ENCODE results near the gene RUNX2. TPM values are rescaled to one million over a fixed set of nuclear protein-coding genes. Genes with fewer than 3 reads are reported as not detected.

RUNX2 gene
- total RNA-seq, 1 experiment from 2014 or later = 7.0 TPM

DNA sequence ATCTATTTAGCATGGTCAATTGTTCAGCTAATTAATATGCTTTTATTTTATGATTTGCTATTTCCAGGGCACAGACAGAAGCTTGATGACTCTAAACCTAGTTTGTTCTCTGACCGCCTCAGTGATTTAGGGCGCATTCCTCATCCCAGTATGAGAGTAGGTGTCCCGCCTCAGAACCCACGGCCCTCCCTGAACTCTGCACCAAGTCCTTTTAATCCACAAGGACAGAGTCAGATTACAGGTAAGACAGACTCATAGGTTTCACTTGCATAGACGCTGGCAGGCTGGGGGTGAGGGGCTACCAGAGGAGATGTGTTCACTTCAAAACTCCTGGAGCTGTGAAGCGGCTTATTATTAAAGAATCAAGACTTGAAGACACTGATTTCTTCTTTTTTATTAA, 163.7 kb downstream of the RUNX2 start:
- Histone ChIP-seq H3K27me3 (ENCODE audit: control insufficient read depth, insufficient read depth, low read length) (no peaks in the 10 kb centered on the region), H3K36me3 (ENCODE audit: control insufficient read depth, insufficient read depth, low read length) (no peaks in the 10 kb centered on the region), H3K4me3 (ENCODE audit: low read depth in 2 of 2, low read length in 2 of 2) (no peak overlapping the region), H3K27ac (ENCODE audit: low read length) (no peak overlapping the region), H3K9me3 (ENCODE audit: control insufficient read depth, insufficient read depth, low read depth, low read length) (no peaks in the 10 kb centered on the region), H3K4me1 (ENCODE audit: control insufficient read depth, insufficient read depth, low read length) (no peaks in the 10 kb centered on the region)
- POLR2A ChIA-PET = no interaction called here
- TF ChIP-seq, protein P1, sequence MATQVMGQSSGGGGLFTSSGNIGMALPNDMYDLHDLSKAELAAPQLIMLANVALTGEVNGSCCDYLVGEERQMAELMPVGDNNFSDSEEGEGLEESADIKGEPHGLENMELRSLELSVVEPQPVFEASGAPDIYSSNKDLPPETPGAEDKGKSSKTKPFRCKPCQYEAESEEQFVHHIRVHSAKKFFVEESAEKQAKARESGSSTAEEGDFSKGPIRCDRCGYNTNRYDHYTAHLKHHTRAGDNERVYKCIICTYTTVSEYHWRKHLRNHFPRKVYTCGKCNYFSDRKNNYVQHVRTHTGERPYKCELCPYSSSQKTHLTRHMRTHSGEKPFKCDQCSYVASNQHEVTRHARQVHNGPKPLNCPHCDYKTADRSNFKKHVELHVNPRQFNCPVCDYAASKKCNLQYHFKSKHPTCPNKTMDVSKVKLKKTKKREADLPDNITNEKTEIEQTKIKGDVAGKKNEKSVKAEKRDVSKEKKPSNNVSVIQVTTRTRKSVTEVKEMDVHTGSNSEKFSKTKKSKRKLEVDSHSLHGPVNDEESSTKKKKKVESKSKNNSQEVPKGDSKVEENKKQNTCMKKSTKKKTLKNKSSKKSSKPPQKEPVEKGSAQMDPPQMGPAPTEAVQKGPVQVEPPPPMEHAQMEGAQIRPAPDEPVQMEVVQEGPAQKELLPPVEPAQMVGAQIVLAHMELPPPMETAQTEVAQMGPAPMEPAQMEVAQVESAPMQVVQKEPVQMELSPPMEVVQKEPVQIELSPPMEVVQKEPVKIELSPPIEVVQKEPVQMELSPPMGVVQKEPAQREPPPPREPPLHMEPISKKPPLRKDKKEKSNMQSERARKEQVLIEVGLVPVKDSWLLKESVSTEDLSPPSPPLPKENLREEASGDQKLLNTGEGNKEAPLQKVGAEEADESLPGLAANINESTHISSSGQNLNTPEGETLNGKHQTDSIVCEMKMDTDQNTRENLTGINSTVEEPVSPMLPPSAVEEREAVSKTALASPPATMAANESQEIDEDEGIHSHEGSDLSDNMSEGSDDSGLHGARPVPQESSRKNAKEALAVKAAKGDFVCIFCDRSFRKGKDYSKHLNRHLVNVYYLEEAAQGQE (IDR thresholded peaks at IDR 0.05; ENCODE audit: insufficient read depth in 1 of 2, low read depth in 2 of 2, low read length in 1 of 2) = no peak
- TF ChIP-seq TCF7L2 (IDR thresholded peaks at IDR 0.05; ENCODE audit: low read depth, low read length) (no peak), SIN3A (IDR thresholded peaks at IDR 0.05; ENCODE audit: borderline replicate concordance, insufficient read depth, low read depth, low read length) (no peak), POLR2AphosphoS5 (IDR thresholded peaks at IDR 0.05; ENCODE audit: low read depth, low read length) (no peak)
- TF ChIP-seq, protein P2, sequence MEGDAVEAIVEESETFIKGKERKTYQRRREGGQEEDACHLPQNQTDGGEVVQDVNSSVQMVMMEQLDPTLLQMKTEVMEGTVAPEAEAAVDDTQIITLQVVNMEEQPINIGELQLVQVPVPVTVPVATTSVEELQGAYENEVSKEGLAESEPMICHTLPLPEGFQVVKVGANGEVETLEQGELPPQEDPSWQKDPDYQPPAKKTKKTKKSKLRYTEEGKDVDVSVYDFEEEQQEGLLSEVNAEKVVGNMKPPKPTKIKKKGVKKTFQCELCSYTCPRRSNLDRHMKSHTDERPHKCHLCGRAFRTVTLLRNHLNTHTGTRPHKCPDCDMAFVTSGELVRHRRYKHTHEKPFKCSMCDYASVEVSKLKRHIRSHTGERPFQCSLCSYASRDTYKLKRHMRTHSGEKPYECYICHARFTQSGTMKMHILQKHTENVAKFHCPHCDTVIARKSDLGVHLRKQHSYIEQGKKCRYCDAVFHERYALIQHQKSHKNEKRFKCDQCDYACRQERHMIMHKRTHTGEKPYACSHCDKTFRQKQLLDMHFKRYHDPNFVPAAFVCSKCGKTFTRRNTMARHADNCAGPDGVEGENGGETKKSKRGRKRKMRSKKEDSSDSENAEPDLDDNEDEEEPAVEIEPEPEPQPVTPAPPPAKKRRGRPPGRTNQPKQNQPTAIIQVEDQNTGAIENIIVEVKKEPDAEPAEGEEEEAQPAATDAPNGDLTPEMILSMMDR (IDR thresholded peaks at IDR 0.05) = no peak
- no TSS peak for BruUV-seq (replicated peaks)
- intact Hi-C loops (cut with micrococcal nuclease; ENCODE audit: unreplicated experiment) (no loop called here), in situ Hi-C loops (cut with HindIII; ENCODE audit: low pct_unique_long_range_greater_than_20kb, low sequenced_read_pairs) (no loop called here)
- DNase-seq (ENCODE audit: low read depth, low spot score) = no peak
- no peak for ATAC-seq
- CTCF ChIA-PET = no interaction called here

DNA sequence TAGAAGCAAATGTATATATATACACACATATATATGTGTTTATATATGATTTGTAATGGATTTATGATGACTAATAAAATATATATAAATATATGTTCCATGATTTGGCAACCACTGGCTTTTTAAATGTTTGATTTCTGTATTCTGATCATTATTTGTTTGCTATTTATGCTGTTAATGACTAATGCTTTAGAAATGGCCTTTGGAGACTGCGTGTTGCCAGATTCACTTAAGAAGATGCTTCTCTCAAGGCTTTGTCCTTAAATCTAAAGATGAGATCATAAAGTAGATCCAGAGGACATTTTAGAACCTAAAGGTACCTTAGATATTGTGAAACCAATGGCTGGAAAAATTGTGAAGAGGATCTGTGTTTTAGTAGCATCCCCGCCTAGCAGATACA, 165.6 kb downstream of the RUNX2 start:
- intact Hi-C loops (cut with micrococcal nuclease; ENCODE audit: unreplicated experiment) = no loop called here
- DNase-seq (ENCODE audit: low read depth, low spot score) (no peak), ATAC-seq (no peak)
- in situ Hi-C loops (cut with HindIII; ENCODE audit: low pct_unique_long_range_greater_than_20kb, low sequenced_read_pairs) = no loop called here
- H3K36me3 ChIP-seq (ENCODE audit: control insufficient read depth, insufficient read depth, low read length) = no peaks in the 10 kb centered on the region
- no peak overlapping the region for H3K27ac ChIP-seq (ENCODE audit: low read length)
- no peaks in the 10 kb centered on the region for H3K4me1 ChIP-seq (ENCODE audit: control insufficient read depth, insufficient read depth, low read length)
- H3K9me3 ChIP-seq (ENCODE audit: control insufficient read depth, insufficient read depth, low read depth, low read length) = no peaks in the 10 kb centered on the region
- BruUV-seq (replicated peaks) = no TSS peak
- ChIA-PET POLR2A (no interaction called here), CTCF (no interaction called here)
- H3K27me3 ChIP-seq (ENCODE audit: control insufficient read depth, insufficient read depth, low read length) = no peaks in the 10 kb centered on the region
- no peak overlapping the region for H3K4me3 ChIP-seq (ENCODE audit: low read depth in 2 of 2, low read length in 2 of 2)
- TF ChIP-seq POLR2AphosphoS5 (IDR thresholded peaks at IDR 0.05; ENCODE audit: low read depth, low read length) = no peak
- TF ChIP-seq, protein P1 (IDR thresholded peaks at IDR 0.05; ENCODE audit: insufficient read depth in 1 of 2, low read depth in 2 of 2, low read length in 1 of 2) = no peak
- no peak for TF ChIP-seq TCF7L2 (IDR thresholded peaks at IDR 0.05; ENCODE audit: low read depth, low read length)
- TF ChIP-seq SIN3A (IDR thresholded peaks at IDR 0.05; ENCODE audit: borderline replicate concordance, insufficient read depth, low read depth, low read length) = no peak
- TF ChIP-seq, protein P2 (IDR thresholded peaks at IDR 0.05) = no peak
